HepG2 (cell line): ENCODE data around the gene NLRC3. TPM values are rescaled to one million over a fixed set of nuclear protein-coding genes. Genes with fewer than 3 reads are reported as not detected.

Experiments used
- ARNTL ChIP-seq: sonication (generic); formaldehyde crosslinking; IDR thresholded peaks from 2 replicates; pipeline ENCODE4 v1.4.0; 2020; ENCODE audit warnings: mild to moderate bottlenecking, missing genetic modification reagents
- CBX1 ChIP-seq: IDR thresholded peaks from one replicate; pipeline ENCODE4 v1.6.1; 2016; ENCODE audit warnings: antibody characterized with exemption, low read depth
- CREM ChIP-seq, 2 experiments: sonication (generic) in 1 of 2; formaldehyde crosslinking in 1 of 2; IDR thresholded peaks; 2 replicates each; pipeline versions ENCODE4 v1.4.0 to v1.6.1; 2016 to 2020; ENCODE audit warnings: antibody characterized with exemption in 1 of 2, mild to moderate bottlenecking in 1 of 2, missing genetic modification reagents in 1 of 2
- GABPB1 ChIP-seq: IDR thresholded peaks from 2 replicates; pipeline ENCODE4 v1.6.1; 2016; ENCODE audit warnings: mild to moderate bottlenecking, missing genetic modification reagents, moderate library complexity, missing compliant biosample characterization
- GLI4 ChIP-seq: sonication (generic); formaldehyde crosslinking; IDR thresholded peaks from 2 replicates; pipeline ENCODE4 v1.5.1; 2020; ENCODE audit warnings: missing genetic modification reagents, mild to moderate bottlenecking, moderate library complexity, borderline replicate concordance
- HDAC2 ChIP-seq: sonication (generic); formaldehyde crosslinking; IDR thresholded peaks from 2 replicates; pipeline ENCODE4 v1.4.0; 2020; ENCODE audit warnings: missing genetic modification reagents
- KDM5A ChIP-seq: fragments of 200-600 bp; sonication (generic); IDR thresholded peaks from 2 replicates; pipeline ENCODE4 v1.7.0; 2018; ENCODE audit warnings: antibody characterized with exemption, mild to moderate bottlenecking, low read length, borderline replicate concordance
- KLF12 ChIP-seq: sonication (generic); formaldehyde crosslinking; IDR thresholded peaks from 2 replicates; pipeline ENCODE4 v1.4.0; 2020; ENCODE audit warnings: missing genetic modification reagents, borderline replicate concordance
- NCOA2 ChIP-seq: sonication (generic); formaldehyde crosslinking; IDR thresholded peaks from 2 replicates; pipeline ENCODE4 v1.8.0; 2022; ENCODE audit warnings: inconsistent platforms
- RBM39 ChIP-seq: fragments of 200-400 bp; formaldehyde crosslinking; IDR thresholded peaks from one replicate; pipeline ENCODE4 v1.6.1; 2018; ENCODE audit warnings: antibody characterized with exemption, mild to moderate bottlenecking, low read depth, low read length; ENCODE audit not compliant: poor library complexity, severe bottlenecking
- TBL1XR1 ChIP-seq: fragments of 150-350 bp; IDR thresholded peaks from 2 replicates; pipeline ENCODE4 v1.6.1; 2014; ENCODE audit warnings: borderline replicate concordance, low read length; ENCODE audit not compliant: partially characterized antibody
- TCF7 ChIP-seq: sonication (generic); IDR thresholded peaks from 2 replicates; pipeline ENCODE4 v1.6.1; 2016; ENCODE audit warnings: antibody characterized with exemption, low read depth
- TEAD3 ChIP-seq: optimal IDR thresholded peaks from 2 replicates; pipeline ENCODE3; 2016; ENCODE audit warnings: borderline replicate concordance
- ZBTB42 ChIP-seq: sonication (generic); formaldehyde crosslinking; IDR thresholded peaks from 2 replicates; pipeline ENCODE4 v1.5.0; 2020; ENCODE audit warnings: mild to moderate bottlenecking, missing genetic modification reagents
- ZMYM3 ChIP-seq: sonication (generic); formaldehyde crosslinking; IDR thresholded peaks from 2 replicates; pipeline ENCODE4 v1.5.1; 2020; ENCODE audit warnings: mild to moderate bottlenecking, missing genetic modification reagents
- ZNF124 ChIP-seq: sonication (generic); formaldehyde crosslinking; IDR thresholded peaks from 2 replicates; pipeline ENCODE4 v1.4.0; 2020; ENCODE audit warnings: missing genetic modification reagents
- ZNF354B ChIP-seq: sonication (generic); formaldehyde crosslinking; IDR thresholded peaks from 2 replicates; pipeline ENCODE4 v1.8.0; 2022; ENCODE audit warnings: mild to moderate bottlenecking, missing genetic modification reagents
- ZNF879 ChIP-seq: sonication (generic); formaldehyde crosslinking; IDR thresholded peaks from 2 replicates; pipeline ENCODE4 v1.8.1; 2023; ENCODE audit warnings: missing genetic modification reagents
- polyA plus RNA-seq, 8 experiments: library from polyadenylated mRNA; depleted of rRNA in 3 of 8; stranded (reverse) in 7 of 8; unstranded in 1 of 8; fragments of >200 nt; fragmentation: Illumina TruSeq in 4 of 8; extraction: Trizol in 4 of 8; gene quantifications; 2 replicates each; pipeline versions ENCODE4 v1.2.1 to v1.2.3, GENCODE V29; 2011 to 2016; ENCODE audit warnings: low read depth in 4 of 8, missing spikeins in 1 of 8, mixed read lengths in 1 of 8; ENCODE audit not compliant: insufficient read depth in 1 of 8
- total RNA-seq, 5 experiments: library from RNA; depleted of rRNA; stranded (reverse); fragments of >200 nt; fragmentation: Illumina TruSeq; extraction: Trizol; gene quantifications; 2 replicates each; pipeline ENCODE4 v1.2.3, GENCODE V29; 2016; ENCODE audit warnings: low read depth in 1 of 5
- TF ChIP-seq, protein P1 (sequence below), 2 experiments: fragments of 450-650 bp in 1 of 2; sonication (generic) in 1 of 2; formaldehyde crosslinking in 1 of 2; IDR thresholded peaks; 2 replicates each; pipeline versions ENCODE4 v1.6.1 to v1.8.0; 2016 to 2022; ENCODE audit warnings: antibody characterized with exemption in 1 of 2, mild to moderate bottlenecking in 1 of 2, missing genetic modification reagents in 1 of 2
- TF ChIP-seq, protein P2 (sequence below): IDR thresholded peaks from 2 replicates; pipeline ENCODE4 v1.6.1; 2016; ENCODE audit warnings: missing compliant biosample characterization, missing genetic modification reagents, borderline replicate concordance

Gene NLRC3
- total and polyA plus RNA-seq, 2 of the 13 experiments (the other 11 are each of a cell fraction or from before 2014, with no cell fraction given), result not detected

DNA sequence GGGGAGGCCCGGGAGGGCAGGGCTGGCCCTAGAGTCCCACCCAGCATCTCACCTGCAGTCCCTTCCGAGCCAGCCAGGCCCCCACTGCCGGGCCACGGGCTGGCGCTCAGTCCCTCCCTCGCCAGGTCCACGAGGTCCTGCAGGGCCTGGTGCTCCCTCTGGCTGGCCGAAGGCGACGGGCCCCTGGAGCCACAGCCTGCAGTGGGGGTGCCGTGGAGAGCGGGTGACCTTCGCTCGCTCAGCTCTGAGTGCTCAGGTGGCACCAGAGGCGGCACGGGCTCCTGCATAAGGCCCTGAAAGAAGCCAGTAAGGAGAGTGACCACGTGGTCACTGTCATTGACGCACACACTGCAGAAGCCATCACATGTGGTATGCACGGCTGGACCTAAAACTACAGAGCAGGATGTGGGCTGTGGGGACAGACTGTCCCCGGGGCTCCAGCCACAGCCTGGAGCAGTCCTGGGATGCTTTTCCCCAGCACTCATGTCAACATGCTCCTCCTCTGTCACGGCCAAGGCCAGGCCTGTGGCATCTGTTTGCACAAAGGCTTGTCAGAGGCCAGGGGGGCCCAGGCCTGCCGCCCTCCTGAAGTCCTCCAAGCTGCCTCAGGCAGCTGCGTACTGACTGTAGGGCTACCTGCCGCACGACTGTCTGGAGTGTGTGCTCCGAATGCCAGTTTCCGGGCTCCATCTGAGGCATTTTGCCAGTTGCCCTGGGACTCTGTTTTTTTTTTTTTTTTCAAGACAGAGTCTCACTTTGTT lies 19.1 kb upstream of the NLRC3 start (continued):
- TF ChIP-seq, protein P1, sequence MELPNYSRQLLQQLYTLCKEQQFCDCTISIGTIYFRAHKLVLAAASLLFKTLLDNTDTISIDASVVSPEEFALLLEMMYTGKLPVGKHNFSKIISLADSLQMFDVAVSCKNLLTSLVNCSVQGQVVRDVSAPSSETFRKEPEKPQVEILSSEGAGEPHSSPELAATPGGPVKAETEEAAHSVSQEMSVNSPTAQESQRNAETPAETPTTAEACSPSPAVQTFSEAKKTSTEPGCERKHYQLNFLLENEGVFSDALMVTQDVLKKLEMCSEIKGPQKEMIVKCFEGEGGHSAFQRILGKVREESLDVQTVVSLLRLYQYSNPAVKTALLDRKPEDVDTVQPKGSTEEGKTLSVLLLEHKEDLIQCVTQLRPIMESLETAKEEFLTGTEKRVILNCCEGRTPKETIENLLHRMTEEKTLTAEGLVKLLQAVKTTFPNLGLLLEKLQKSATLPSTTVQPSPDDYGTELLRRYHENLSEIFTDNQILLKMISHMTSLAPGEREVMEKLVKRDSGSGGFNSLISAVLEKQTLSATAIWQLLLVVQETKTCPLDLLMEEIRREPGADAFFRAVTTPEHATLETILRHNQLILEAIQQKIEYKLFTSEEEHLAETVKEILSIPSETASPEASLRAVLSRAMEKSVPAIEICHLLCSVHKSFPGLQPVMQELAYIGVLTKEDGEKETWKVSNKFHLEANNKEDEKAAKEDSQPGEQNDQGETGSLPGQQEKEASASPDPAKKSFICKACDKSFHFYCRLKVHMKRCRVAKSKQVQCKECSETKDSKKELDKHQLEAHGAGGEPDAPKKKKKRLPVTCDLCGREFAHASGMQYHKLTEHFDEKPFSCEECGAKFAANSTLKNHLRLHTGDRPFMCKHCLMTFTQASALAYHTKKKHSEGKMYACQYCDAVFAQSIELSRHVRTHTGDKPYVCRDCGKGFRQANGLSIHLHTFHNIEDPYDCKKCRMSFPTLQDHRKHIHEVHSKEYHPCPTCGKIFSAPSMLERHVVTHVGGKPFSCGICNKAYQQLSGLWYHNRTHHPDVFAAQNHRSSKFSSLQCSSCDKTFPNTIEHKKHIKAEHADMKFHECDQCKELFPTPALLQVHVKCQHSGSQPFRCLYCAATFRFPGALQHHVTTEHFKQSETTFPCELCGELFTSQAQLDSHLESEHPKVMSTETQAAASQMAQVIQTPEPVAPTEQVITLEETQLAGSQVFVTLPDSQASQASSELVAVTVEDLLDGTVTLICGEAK (IDR thresholded peaks at IDR 0.05), result no peak
- TF ChIP-seq, protein P1 (CRISPR knock-in tag; IDR thresholded peaks at IDR 0.05), result no peak
- TF ChIP-seq CREM (IDR thresholded peaks at IDR 0.05), result peak; percentile 52; the same call in 1 of the 2 replicates
- no peak for TF ChIP-seq CREM (CRISPR knock-in tag; IDR thresholded peaks at IDR 0.05)
- TF ChIP-seq ARNTL (CRISPR knock-in tag), result peak; percentile 61; the same call in 1 of the 2 replicates
- peak; percentile 63 for TF ChIP-seq RBM39
- TF ChIP-seq ZNF354B (CRISPR knock-in tag), result no peak
- TF ChIP-seq NCOA2 (CRISPR knock-in tag), result peak; percentile 84
- TF ChIP-seq, protein P2, sequence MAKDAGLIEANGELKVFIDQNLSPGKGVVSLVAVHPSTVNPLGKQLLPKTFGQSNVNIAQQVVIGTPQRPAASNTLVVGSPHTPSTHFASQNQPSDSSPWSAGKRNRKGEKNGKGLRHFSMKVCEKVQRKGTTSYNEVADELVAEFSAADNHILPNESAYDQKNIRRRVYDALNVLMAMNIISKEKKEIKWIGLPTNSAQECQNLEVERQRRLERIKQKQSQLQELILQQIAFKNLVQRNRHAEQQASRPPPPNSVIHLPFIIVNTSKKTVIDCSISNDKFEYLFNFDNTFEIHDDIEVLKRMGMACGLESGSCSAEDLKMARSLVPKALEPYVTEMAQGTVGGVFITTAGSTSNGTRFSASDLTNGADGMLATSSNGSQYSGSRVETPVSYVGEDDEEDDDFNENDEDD, result peak; percentile 81; the same call in 1 of the 2 replicates
- peak; percentile 67; the same call in 1 of the 2 replicates for TF ChIP-seq ZMYM3
- peak; percentile 97 for TF ChIP-seq TBL1XR1
- TF ChIP-seq GLI4 (CRISPR knock-in tag), result no peak
- TF ChIP-seq GABPB1 (CRISPR knock-in tag), result peak; percentile 68; the same call in 1 of the 2 replicates
- TF ChIP-seq KDM5A, result no peak
- TF ChIP-seq ZNF124 (CRISPR knock-in tag), result 0 out of 2 replicates have a peak, but pooled peaks have one; percentile 68
- peak; percentile 59; the same call in 1 of the 2 replicates for TF ChIP-seq KLF12
- TF ChIP-seq TEAD3 (CRISPR knock-in tag), result peak; percentile 89
- TF ChIP-seq ZBTB42 (CRISPR knock-in tag), result no peak
- TF ChIP-seq HDAC2 (CRISPR knock-in tag), result peak; percentile 97
- no peak for TF ChIP-seq ZNF879 (CRISPR knock-in tag)
- no peak for TF ChIP-seq TCF7
- no peak for TF ChIP-seq CBX1
